CD14-positive monocyte (primary cell): ENCODE results near the gene STPG3. TPM values are rescaled to one million over a fixed set of nuclear protein-coding genes. Genes with fewer than 3 reads are reported as not detected.

ENCODE experiments used
- DNase-seq, 3 donors: peaks; one replicate each; pipeline ENCODE4 v3.0.0-alpha.2; 2011 to 2022
- H2AFZ ChIP-seq: 2 replicates; pipeline ENCODE4 v1.6.0; 2012; ENCODE audit warnings: mild to moderate bottlenecking, low read depth, low read length, inconsistent platforms; ENCODE audit not compliant: insufficient read depth, poor library complexity, severe bottlenecking
- H3K27ac ChIP-seq, 2 donors: 1 replicate in 1 of 2; 2 replicates in 1 of 2; pipeline ENCODE4 v1.5.1; 2012 to 2013; ENCODE audit warnings: low read length in 2 of 2, control low read depth in 1 of 2, inconsistent platforms in 1 of 2, low read depth in 1 of 2, mild to moderate bottlenecking in 1 of 2
- H3K27me3 ChIP-seq, 2 donors: one replicate each; pipeline versions ENCODE4 v1.6.0 to v1.6.1; 2011 to 2013; ENCODE audit warnings: low read length in 2 of 2; ENCODE audit not compliant: control insufficient read depth in 2 of 2, insufficient read depth in 2 of 2
- H3K36me3 ChIP-seq, 2 donors: replicated peaks in 1 of 2; 1 replicate in 1 of 2; 2 replicates in 1 of 2; pipeline versions ENCODE4 v1.5.1 to v1.6.1; 2012 to 2013; ENCODE audit warnings: low read length in 2 of 2, control low read depth in 1 of 2, inconsistent platforms in 1 of 2, mild to moderate bottlenecking in 1 of 2; ENCODE audit not compliant: insufficient read depth in 2 of 2, control insufficient read depth in 1 of 2
- H3K4me1 ChIP-seq, 2 donors: 1 replicate in 1 of 2; 2 replicates in 1 of 2; pipeline versions ENCODE4 v1.5.1 to v1.6.1; 2012 to 2013; ENCODE audit warnings: low read length in 2 of 2, control low read depth in 1 of 2, inconsistent platforms in 1 of 2, mild to moderate bottlenecking in 1 of 2, moderate library complexity in 1 of 2; ENCODE audit not compliant: insufficient read depth in 2 of 2, control insufficient read depth in 1 of 2
- H3K4me2 ChIP-seq: replicated peaks from 2 replicates; pipeline ENCODE3; 2012; ENCODE audit warnings: low read length, moderate library complexity, mild to moderate bottlenecking; ENCODE audit not compliant: poor library complexity, severe bottlenecking; ENCODE audit errors: extremely low read depth
- H3K4me3 ChIP-seq, 3 experiments: fragments of 200-600 bp in 1 of 3; sonication (generic) in 1 of 3; replicated peaks in 1 of 3; 1 replicate in 2 of 3; 2 replicates in 1 of 3; pipeline ENCODE4 v1.5.1; 2011 to 2013; ENCODE audit warnings: low read length in 3 of 3, mild to moderate bottlenecking in 3 of 3, control low read depth in 2 of 3, low read depth in 2 of 3, inconsistent platforms in 1 of 3, moderate library complexity in 1 of 3
- H3K79me2 ChIP-seq: 2 replicates; pipeline ENCODE4 v1.6.0; 2012; ENCODE audit warnings: mild to moderate bottlenecking, control low read depth, inconsistent platforms, low read length, moderate library complexity; ENCODE audit not compliant: insufficient read depth
- H3K9ac ChIP-seq: 2 replicates; pipeline ENCODE4 v1.6.0; 2017; ENCODE audit warnings: low read length, mild to moderate bottlenecking; ENCODE audit not compliant: insufficient read depth, poor library complexity, severe bottlenecking
- H3K9me3 ChIP-seq, 2 donors: replicated peaks in 1 of 2; 1 replicate in 1 of 2; 2 replicates in 1 of 2; pipeline versions ENCODE4 v1.5.1 to v1.6.1; 2012 to 2013; ENCODE audit warnings: low read length in 2 of 2, control low read depth in 1 of 2; ENCODE audit not compliant: control insufficient read depth in 1 of 2, insufficient read depth in 1 of 2
- H4K20me1 ChIP-seq: 2 replicates; pipeline ENCODE4 v1.6.0; 2012; ENCODE audit warnings: mild to moderate bottlenecking, low read length, control low read depth, moderate library complexity; ENCODE audit not compliant: insufficient read depth
- H3K27ac Mint-ChIP-seq, 7 donors: one replicate each; pipeline ENCODE4 v1.8.0; 2020; ENCODE audit warnings: mild to moderate bottlenecking in 7 of 7, mixed read lengths in 7 of 7, moderate library complexity in 6 of 7, inconsistent platforms in 2 of 7
- H3K27me3 Mint-ChIP-seq, 3 donors: one replicate each; pipeline ENCODE4 v1.8.0; 2021 to 2022; ENCODE audit warnings: low read depth in 3 of 3, mild to moderate bottlenecking in 3 of 3, mixed read lengths in 3 of 3, moderate library complexity in 3 of 3, inconsistent platforms in 1 of 3
- H3K36me3 Mint-ChIP-seq, 2 donors: one replicate each; pipeline ENCODE4 v1.8.0; 2020; ENCODE audit warnings: mixed read lengths in 2 of 2, inconsistent platforms in 1 of 2, mild to moderate bottlenecking in 1 of 2
- H3K4me1 Mint-ChIP-seq: one replicate; pipeline ENCODE4 v1.8.0; 2020; ENCODE audit warnings: mild to moderate bottlenecking, mixed read lengths
- H3K4me3 Mint-ChIP-seq, 2 donors: one replicate each; pipeline ENCODE4 v1.8.0; 2020; ENCODE audit warnings: mild to moderate bottlenecking in 2 of 2, mixed read lengths in 2 of 2, moderate library complexity in 1 of 2
- H3K9me3 Mint-ChIP-seq, 7 donors: one replicate each; pipeline ENCODE4 v1.8.0; 2020 to 2022; ENCODE audit warnings: mixed read lengths in 7 of 7, mild to moderate bottlenecking in 6 of 7, moderate library complexity in 6 of 7, inconsistent platforms in 2 of 7
- WGBS: methylation state at CpG from one replicate; pipeline ENCODE4 v1.1.5; 2013; ENCODE audit warnings: missing lambda C conversion rate; ENCODE audit not compliant: insufficient coverage; 5-methylcytosine and 5-hydroxymethylcytosine counted together
- intact Hi-C, 2 donors: fragments of 100-400 bp; cut with micrococcal nuclease; formaldehyde crosslinking; loops; one replicate each; pipeline versions ENCODE4 v1.15.0 to v1.15.1; 2023
- polyA plus RNA-seq, 3 donors: library from polyadenylated mRNA; depleted of rRNA in 1 of 3; unstranded in 2 of 3; stranded (reverse) in 1 of 3; fragments of 300-500 nt in 2 of 3; fragments of >200 nt in 1 of 3; fragmentation: Illumina TruSeq in 2 of 3; gene quantifications; 1 replicate in 2 of 3; 2 replicates in 1 of 3; pipeline ENCODE4 v1.2.3, GENCODE V29; 2012 to 2021
- TF ChIP-seq, protein P1 (sequence below): fragments of 200-600 bp; IDR thresholded peaks from one replicate; pipeline ENCODE4 v1.8.0; 2022; ENCODE audit warnings: antibody characterized with exemption, mild to moderate bottlenecking

Gene STPG3
- polyA plus RNA-seq, 3 donors = not detected

DNA sequence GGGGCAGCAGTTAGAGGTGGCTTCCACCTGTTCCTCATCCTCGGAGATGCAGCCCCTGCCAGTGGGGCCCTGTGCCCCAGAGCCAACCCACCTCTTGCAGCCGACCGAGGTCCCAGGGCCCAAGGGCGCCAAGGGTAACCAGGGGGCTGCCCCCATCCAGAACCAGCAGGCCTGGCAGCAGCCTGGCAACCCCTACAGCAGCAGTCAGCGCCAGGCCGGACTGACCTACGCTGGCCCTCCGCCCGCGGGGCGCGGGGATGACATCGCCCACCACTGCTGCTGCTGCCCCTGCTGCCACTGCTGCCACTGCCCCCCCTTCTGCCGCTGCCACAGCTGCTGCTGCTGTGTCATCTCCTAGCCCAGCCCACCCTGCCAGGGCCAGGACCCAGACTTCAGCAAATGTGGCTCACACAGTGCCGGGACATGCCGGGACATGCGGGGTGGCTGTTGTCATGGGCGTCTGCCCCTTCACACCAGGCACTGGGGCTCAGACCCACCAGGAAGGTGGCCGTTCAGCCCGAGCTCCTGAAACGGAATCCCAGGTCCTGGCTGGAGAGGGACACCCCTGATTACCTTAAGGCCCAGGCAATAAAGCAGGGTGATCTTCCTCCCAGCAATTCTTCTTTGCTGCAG, 25.3 kb upstream of the STPG3 start:
- H3K4me1 ChIP-seq = peaks cover 29 to 35% of the 10 kb centered on the region in 2 donors
- peaks cover 0 to 18% of the 10 kb centered on the region in 2 donors for H3K27me3 ChIP-seq
- no peak overlapping the region for H3K4me2 ChIP-seq
- no peaks in the 10 kb centered on the region for H3K79me2 ChIP-seq
- Mint-ChIP-seq H3K27ac (no peak overlapping the region), H3K27me3 (peaks cover 5 to 42% (median 6%) of the 10 kb centered on the region in 3 donors), H3K36me3 (no peaks in the 10 kb centered on the region), H3K9me3 (peaks cover 0 to 2% (median 0%) of the 10 kb centered on the region in 7 donors), H3K4me3 (no peak overlapping the region), H3K4me1 (peaks cover 20% of the 10 kb centered on the region)
- WGBS = 78% methylated on average over 21 of the region's 21 CpGs
- no peaks in the 10 kb centered on the region for H4K20me1 ChIP-seq
- no peaks in the 10 kb centered on the region for H3K9me3 ChIP-seq
- no peak overlapping the region for H2AFZ ChIP-seq
- intact Hi-C loops = loop anchor here in 1 of 2 donors (5.0 kb wide), 1 partner anchor 109 kb away; no protein-coding TSS in a partner anchor
- no peak for DNase-seq
- no peaks in the 10 kb centered on the region for H3K36me3 ChIP-seq
- no peak overlapping the region for H3K4me3 ChIP-seq
- no peak overlapping the region for H3K9ac ChIP-seq
- no peak overlapping the region for H3K27ac ChIP-seq
- TF ChIP-seq, protein P1, sequence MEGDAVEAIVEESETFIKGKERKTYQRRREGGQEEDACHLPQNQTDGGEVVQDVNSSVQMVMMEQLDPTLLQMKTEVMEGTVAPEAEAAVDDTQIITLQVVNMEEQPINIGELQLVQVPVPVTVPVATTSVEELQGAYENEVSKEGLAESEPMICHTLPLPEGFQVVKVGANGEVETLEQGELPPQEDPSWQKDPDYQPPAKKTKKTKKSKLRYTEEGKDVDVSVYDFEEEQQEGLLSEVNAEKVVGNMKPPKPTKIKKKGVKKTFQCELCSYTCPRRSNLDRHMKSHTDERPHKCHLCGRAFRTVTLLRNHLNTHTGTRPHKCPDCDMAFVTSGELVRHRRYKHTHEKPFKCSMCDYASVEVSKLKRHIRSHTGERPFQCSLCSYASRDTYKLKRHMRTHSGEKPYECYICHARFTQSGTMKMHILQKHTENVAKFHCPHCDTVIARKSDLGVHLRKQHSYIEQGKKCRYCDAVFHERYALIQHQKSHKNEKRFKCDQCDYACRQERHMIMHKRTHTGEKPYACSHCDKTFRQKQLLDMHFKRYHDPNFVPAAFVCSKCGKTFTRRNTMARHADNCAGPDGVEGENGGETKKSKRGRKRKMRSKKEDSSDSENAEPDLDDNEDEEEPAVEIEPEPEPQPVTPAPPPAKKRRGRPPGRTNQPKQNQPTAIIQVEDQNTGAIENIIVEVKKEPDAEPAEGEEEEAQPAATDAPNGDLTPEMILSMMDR = no peak

DNA sequence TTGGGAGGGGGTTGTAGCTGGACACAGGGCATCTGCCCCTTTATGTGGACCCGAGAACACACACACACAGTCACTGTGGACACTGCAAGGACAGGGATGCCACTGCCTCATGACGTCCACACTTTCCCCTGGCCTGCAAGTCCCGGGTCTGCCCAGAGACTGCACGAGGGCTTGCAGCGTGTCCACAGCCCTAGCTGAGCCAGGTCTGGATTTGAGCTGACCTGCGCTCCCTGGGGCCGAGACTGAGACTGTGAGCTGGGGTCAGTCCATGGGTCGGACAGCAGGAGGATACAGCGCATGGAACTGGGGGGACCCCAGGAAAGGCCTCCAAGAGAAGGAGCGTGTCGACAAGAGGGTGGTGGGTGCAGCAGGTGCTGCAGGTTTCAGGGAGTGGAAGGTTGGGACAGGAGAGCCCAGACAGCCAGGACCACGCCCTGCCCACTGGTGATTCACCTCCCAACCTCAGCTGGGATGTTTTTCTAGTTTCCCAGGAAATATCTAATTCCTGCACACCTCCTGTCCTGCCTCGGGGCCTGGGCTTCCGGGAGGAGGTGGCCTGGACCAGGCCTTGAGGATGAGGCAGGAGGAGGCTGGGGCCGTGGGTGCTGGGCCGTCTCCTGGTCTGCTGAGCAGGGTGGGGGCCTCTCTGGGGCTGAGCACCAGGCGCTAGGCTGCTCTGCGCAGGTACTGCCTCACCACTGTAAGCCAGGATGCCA, 24.6 kb upstream of the STPG3 start:
- H3K27ac Mint-ChIP-seq = peak overlapping the region in 2 of 7 donors; percentile 41 to 64
- Histone ChIP-seq H3K27ac (no peak overlapping the region), H2AFZ (no peak overlapping the region), H3K79me2 (no peaks in the 10 kb centered on the region), H3K27me3 (peaks cover 0 to 13% of the 10 kb centered on the region in 2 donors), H3K4me2 (no peak overlapping the region), H3K4me1 (peaks cover 28 to 33% of the 10 kb centered on the region in 2 donors), H3K9me3 (no peaks in the 10 kb centered on the region), H3K36me3 (no peaks in the 10 kb centered on the region), H3K4me3 (no peak overlapping the region), H3K9ac (no peak overlapping the region), H4K20me1 (no peaks in the 10 kb centered on the region)
- H3K27me3 Mint-ChIP-seq = peaks cover 4 to 39% (median 5%) of the 10 kb centered on the region in 3 donors
- peaks cover 0 to 2% (median 0%) of the 10 kb centered on the region in 7 donors for H3K9me3 Mint-ChIP-seq
- H3K4me1 Mint-ChIP-seq = peaks cover 20% of the 10 kb centered on the region
- H3K36me3 Mint-ChIP-seq = no peaks in the 10 kb centered on the region
- WGBS = 75% methylated on average over 14 of the region's 18 CpGs
- DNase-seq = no peak
- intact Hi-C loops = loop anchor here in 1 of 2 donors (5.0 kb wide), 1 partner anchor 109 kb away; no protein-coding TSS in a partner anchor
- TF ChIP-seq, protein P1 = no peak
- no peak overlapping the region for H3K4me3 Mint-ChIP-seq
